Kidney (tissue), 14 donors: ENCODE data around the gene PPIG. TPM values are rescaled to one million over a fixed set of nuclear protein-coding genes. Genes with fewer than 3 reads are reported as not detected.

Experiments
- DNase-seq, 5 donors: peaks; one replicate each; pipeline ENCODE4 v3.0.0-alpha.2; 2013 to 2020
- FAIRE-seq: peaks from 2 replicates; lab custom pipeline; 2012; peaks lifted over from hg19 to GRCh38; lab: Jason Lieb, UNC
- H3K27ac ChIP-seq, 2 donors: one replicate each; pipeline ENCODE4 v1.7.0; 2013; ENCODE audit warnings: low read depth in 2 of 2, low read length in 2 of 2, inconsistent platforms in 1 of 2
- H3K27me3 ChIP-seq: one replicate; pipeline ENCODE4 v1.7.1; 2013; ENCODE audit warnings: low read length, inconsistent platforms; ENCODE audit not compliant: control insufficient read depth, insufficient read depth
- H3K36me3 ChIP-seq, 3 donors: one replicate each; pipeline versions ENCODE4 v1.7.0 to v1.7.1; 2013; ENCODE audit warnings: low read length in 3 of 3, control low read depth in 1 of 3, inconsistent platforms in 1 of 3; ENCODE audit not compliant: insufficient read depth in 3 of 3, control insufficient read depth in 2 of 3
- H3K4me1 ChIP-seq, 3 donors: one replicate each; pipeline versions ENCODE4 v1.7.0 to v1.7.1; 2013; ENCODE audit warnings: low read length in 3 of 3, inconsistent platforms in 1 of 3, low read depth in 1 of 3; ENCODE audit not compliant: control insufficient read depth in 2 of 3, insufficient read depth in 2 of 3
- H3K4me3 ChIP-seq, 3 donors: one replicate each; pipeline versions ENCODE4 v1.7.0 to v1.8.1; 2013; ENCODE audit warnings: low read length in 3 of 3, control low read depth in 1 of 3, inconsistent platforms in 1 of 3
- H3K9ac ChIP-seq, 3 donors: one replicate each; pipeline versions ENCODE4 v1.7.0 to v1.7.1; 2013; ENCODE audit warnings: low read length in 3 of 3, control low read depth in 1 of 3, inconsistent platforms in 1 of 3
- H3K9me3 ChIP-seq, 3 donors: one replicate each; pipeline versions ENCODE4 v1.7.0 to v1.7.1; 2013; ENCODE audit warnings: low read length in 3 of 3, control low read depth in 1 of 3, inconsistent platforms in 1 of 3; ENCODE audit not compliant: control insufficient read depth in 2 of 3, insufficient read depth in 1 of 3
- CTCF ChIP-seq: IDR thresholded peaks from 3 replicates; pipeline ENCODE4 v1.5.1; 2012; ENCODE audit warnings: mild to moderate bottlenecking, moderate library complexity, borderline replicate concordance; ENCODE audit not compliant: insufficient read depth; ENCODE audit errors: extremely low read depth
- intact Hi-C: fragments of 100-400 bp; cut with DNase I; formaldehyde crosslinking; loops from one replicate; pipeline ENCODE4 v1.11.1; 2022
- polyA plus RNA-seq: library from polyadenylated mRNA; stranded (reverse); fragments of 350-450 nt; fragmentation: Illumina TruSeq; extraction: RNeasy Lipid Tissue Mini Kit (QIAGEN cat#74804); gene quantifications from one replicate; pipeline ENCODE4 v1.2.3, GENCODE V29; 2014; ENCODE audit warnings: low read depth, low replicate concordance; ENCODE audit not compliant: insufficient read depth
- total RNA-seq: library from RNA; stranded (reverse); fragmentation: NEBNext Ultra II Directional; extraction: Animal tissue kit (Norgen Biotek cat#: 25700); gene quantifications from one replicate; pipeline ENCODE4 v1.2.1, GENCODE V29; 2021
- donor health status: control.
- donor health status: control.
- donor health status: control.
- donor health status: control.
- donor health status: control.
- donor health status: DM: yes; HTN: yes; CAD: no.
- donor health status: Normal renal cell carcinoma (clear cell type).

The PPIG gene
- total and polyA plus RNA-seq, 2 donors from 2014 or later, result 22.8 to 52.7 TPM

GRCh38 chr2:169673106-169673505 is 89.0 kb downstream of the PPIG start:
- no peak overlapping the region for H3K4me3 ChIP-seq

GRCh38 chr2:169673921-169674320 is 89.8 kb downstream of the PPIG start:
- Histone ChIP-seq H3K9me3 (no peaks in the 10 kb centered on the region), H3K4me1 (no peaks in the 10 kb centered on the region), H3K9ac (no peak overlapping the region), H3K36me3 (no peaks in the 10 kb centered on the region), H3K27me3 (no peaks in the 10 kb centered on the region), H3K27ac (no peak overlapping the region), H3K4me3 (no peak overlapping the region)
- no peak for TF ChIP-seq CTCF
- FAIRE-seq (no peak), DNase-seq (no peak)
- intact Hi-C loops, result no loop called here

More at GRCh38 chr2:169673106-169673505, 89.0 kb downstream of the PPIG start:
- Histone ChIP-seq H3K36me3 (no peaks in the 10 kb centered on the region), H3K4me1 (no peaks in the 10 kb centered on the region), H3K27ac (no peak overlapping the region), H3K27me3 (no peaks in the 10 kb centered on the region), H3K9ac (no peak overlapping the region), H3K9me3 (no peaks in the 10 kb centered on the region)
- DNase-seq (no peak), FAIRE-seq (no peak)
- intact Hi-C loops, result no loop called here
- TF ChIP-seq CTCF, result no peak

GRCh38 chr2:169676357-169676756 is 92.2 kb downstream of the PPIG start:
- FAIRE-seq (no peak), DNase-seq (no peak)
- no peak overlapping the region for H3K4me3 ChIP-seq
- H3K27ac ChIP-seq, result no peak overlapping the region
- no peaks in the 10 kb centered on the region for H3K4me1 ChIP-seq
- no peaks in the 10 kb centered on the region for H3K9me3 ChIP-seq
- H3K9ac ChIP-seq, result no peak overlapping the region
- no peaks in the 10 kb centered on the region for H3K27me3 ChIP-seq
- intact Hi-C loops, result no loop called here
- no peaks in the 10 kb centered on the region for H3K36me3 ChIP-seq
- no peak for TF ChIP-seq CTCF

GRCh38 chr2:169676850-169677249 is 92.7 kb downstream of the PPIG start:
- no peak overlapping the region for H3K4me3 ChIP-seq
- intact Hi-C loops, result no loop called here
- TF ChIP-seq CTCF, result no peak
- no peak overlapping the region for H3K9ac ChIP-seq
- no peaks in the 10 kb centered on the region for H3K36me3 ChIP-seq
- DNase-seq (no peak), FAIRE-seq (no peak)
- H3K9me3 ChIP-seq, result no peaks in the 10 kb centered on the region
- no peaks in the 10 kb centered on the region for H3K4me1 ChIP-seq
- no peak overlapping the region for H3K27ac ChIP-seq
- H3K27me3 ChIP-seq, result no peaks in the 10 kb centered on the region
